NAMALWA (cell line): ENCODE measurements around the gene IMMP2L.
"Not testable (repeated sequence)": the region's sequence is repeated elsewhere in the genome, so short reads cannot be mapped to it uniquely, and the experiment has no call there.

Experiments
- DNase-seq: peaks from one replicate; pipeline ENCODE4 v3.0.0-alpha.2; 2015; ENCODE audit warnings: low spot score

Gene IMMP2L

DNA sequence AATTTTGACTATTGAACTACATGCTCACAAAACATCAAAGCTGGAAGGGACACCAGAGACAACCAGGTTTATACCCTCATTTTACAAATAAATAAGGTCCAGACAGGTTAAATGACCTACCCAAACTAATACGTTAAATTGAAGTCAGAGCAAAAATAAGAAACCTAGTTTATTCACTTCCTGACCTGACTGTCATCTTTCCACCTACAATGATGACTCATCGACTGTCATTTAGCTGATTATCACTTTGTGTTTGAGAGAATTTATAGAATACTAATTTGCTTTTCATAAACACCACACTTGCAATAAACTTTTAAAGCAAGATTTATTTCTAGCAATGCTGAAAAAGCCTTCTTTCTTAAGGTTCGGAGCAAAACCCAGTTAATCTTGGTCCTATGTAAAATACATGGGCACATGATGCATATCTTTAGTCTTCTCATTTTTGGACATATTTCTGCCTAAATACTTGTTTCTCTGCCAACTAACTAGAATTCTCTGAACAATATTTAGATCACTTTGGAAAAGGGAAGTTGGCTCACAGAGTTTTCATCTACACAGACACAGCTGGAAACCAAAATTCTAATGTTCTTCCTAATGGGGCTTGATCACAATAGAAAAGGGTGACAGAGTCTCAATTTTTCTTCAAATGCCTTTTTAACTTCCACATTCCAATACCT lies 488.1 kb downstream of the IMMP2L start:
- DNase-seq = no peak

DNA sequence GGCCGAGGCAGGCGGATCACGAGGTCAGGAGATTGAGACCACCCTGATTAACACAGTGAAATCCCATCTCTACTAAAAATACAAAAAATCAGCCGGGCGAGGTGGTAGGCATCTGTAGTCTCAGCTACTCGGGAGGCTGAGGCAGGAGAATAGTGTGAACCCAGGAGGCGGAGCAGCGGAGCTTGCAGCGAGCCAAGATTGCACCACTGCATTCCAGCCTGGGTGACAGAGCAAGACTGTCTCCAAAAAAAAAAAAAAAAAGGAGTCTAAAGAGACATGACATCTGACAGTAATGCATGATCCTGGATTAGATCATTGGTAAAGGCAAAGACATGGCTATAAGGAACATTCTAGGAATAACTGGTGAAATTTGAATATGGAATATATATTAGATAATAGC lies 489.6 kb downstream of the IMMP2L start:
- not testable (repeated sequence) for DNase-seq

DNA sequence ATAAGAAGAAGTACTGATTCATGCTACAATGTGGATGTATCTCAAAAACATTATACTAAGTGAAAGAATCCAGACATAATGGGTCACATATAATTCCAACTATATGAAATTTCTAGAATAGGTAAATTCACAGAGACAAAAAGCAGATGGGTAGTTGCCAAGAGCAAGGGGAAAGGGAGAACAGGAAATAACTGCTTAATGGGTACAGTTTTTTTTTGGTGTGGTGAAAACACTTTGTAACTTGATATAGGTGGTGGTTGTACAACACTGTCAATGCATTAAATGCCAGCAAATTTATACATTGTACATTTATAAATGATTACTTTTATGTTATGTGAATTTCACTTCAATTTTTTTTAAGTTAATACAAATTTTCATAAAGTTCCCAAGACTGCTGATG lies 490.7 kb downstream of the IMMP2L start:
- no peak for DNase-seq

DNA sequence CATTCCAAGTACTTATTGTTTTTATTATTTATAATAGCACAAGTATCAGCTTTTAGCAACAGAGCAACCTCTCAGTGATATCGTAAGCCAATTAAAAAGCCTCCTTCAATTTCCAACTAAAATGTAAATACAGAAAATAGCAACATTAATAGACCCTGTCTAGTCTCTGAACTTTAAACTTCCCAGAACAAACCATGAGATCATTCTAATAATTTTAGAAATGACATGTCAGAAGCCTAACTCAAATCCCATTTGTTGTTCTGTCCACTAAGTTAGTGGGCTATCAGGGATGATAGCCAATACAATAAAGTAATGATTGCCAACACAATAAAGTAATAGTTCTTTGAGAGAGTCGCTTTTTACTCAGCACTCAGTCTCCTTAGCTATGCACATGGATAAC lies 493.7 kb downstream of the IMMP2L start:
- no peak for DNase-seq

DNA sequence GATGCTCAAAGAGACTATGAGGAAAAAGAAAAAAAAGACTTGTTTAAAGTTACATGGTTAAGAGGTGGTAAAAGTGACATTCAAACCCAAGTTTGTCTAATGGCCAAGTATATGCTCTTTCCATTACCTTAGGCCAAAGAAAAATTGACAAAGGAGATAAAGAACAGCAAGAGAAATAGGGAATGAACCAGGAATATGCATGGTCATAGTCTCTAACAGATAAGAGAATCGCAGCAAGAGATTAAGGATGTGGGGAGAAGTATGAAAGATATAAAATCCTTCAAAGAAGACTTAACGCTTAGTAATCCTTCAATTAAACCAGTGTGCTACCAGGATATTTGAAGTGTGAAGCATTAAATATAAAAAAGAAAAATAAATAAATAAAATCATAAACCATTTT lies 494.6 kb downstream of the IMMP2L start:
- no peak for DNase-seq

DNA sequence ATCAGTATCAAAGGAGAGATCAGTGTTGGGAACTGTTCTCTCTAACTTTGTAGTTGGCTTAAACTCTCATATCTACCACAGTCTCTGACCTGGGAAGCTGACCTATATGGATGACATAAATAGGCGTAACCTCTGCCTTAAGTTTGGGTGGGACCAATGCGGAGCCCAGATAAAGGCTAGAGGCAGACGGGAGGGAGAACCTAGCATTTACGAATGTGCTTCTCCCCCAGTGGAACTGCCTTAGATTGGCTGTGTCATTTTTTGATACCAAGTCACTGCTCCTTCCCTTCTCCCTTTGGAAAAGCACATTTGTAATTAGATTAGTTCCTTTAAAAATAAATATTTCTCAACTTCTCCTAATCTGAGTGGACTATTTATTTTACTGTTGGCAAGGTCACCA lies 495.0 kb downstream of the IMMP2L start:
- no peak for DNase-seq

DNA sequence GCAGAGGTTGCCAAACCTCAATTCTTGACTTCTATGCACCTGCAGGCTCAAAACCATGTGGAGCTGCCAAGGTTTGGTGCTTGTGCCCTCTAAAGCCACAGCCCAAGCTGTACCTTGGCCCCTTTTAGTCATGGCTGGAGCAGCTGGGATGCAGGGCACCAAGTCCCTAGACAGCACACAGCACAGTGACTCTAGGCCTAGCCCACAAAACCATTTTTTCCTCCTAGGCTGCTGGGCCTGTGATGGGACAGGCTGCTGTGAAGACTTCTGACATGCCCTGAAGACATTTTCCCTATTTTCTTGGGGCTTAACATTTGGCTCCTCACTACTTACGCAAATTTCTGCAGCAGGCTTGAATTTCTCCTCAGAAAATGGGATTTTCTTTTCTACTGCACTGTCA lies 499.1 kb downstream of the IMMP2L start:
- DNase-seq = no peak

DNA sequence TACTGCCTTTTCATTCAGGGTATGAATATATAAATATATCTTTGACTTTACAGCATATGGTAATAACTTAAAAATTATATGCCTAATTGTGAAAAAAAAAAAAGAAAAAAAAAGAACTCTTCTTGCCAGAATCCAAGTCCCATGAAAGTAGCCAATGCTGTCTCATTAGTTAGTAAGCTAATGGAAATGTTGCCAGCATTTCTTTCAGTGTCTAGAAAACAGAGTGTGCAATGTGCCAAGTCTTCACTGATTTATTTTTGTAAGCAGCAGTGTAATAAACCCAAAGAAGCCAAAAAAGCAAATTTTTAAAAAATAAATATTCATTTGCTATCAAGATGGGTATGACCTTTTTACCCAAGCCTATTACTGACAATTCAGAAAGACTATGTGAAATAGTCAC lies 502.5 kb downstream of the IMMP2L start:
- DNase-seq = no peak

DNA sequence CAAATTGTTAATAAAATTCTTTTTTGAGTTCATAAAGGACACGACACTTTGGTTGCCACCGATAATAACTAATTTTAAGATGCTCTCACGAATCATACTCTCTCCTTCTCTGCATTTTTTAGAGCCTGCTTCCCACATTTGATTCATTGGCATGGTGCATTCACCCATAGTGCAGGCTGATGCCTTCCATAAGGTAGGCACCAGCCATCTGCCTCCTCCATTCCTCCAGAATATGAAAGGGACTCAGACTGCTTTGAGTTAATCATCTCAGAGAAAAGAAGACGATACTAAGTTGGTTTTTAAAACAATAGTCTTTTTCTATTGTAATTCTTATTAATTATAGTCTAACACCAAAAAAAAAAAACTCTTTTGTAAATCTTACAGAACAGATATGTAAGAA lies 505.2 kb downstream of the IMMP2L start:
- DNase-seq = no peak

DNA sequence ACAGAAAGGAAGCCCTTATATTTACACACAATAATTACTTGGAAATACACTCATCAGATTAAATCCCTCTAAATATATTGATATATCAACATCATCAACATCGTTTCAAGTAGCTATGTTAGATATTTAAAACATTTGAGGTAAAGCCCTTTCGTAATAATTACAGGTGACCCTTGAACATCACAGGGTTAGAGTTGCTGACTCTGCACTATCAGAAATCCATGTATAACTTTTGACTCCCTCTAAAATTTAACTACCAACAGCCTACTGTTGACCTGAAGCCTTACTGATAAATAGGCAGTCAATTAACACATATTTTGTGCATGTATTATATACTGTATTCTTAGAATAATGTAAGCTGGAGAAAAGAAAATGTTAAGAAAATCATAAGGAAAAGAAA lies 505.9 kb downstream of the IMMP2L start:
- DNase-seq = no peak

DNA sequence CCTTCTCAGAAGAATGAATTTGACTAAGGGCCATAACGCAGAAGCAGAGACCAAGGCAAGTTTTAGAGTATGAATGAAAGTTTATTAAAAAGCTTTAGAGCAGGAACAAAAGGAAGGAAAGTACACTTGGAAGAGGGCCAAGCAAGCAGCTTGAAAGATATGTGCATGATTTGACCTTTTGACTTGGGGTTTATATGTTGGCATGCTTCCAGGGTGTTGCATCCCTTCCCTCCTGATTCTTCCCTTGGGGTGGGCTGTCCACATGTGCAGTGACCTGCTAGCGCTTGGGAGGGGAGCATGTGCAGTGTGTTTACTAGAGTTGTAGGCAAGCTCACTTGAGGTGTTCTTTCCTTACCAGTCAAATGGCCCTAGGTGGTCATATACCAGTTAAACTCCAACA lies 509.3 kb downstream of the IMMP2L start:
- no peak for DNase-seq

DNA sequence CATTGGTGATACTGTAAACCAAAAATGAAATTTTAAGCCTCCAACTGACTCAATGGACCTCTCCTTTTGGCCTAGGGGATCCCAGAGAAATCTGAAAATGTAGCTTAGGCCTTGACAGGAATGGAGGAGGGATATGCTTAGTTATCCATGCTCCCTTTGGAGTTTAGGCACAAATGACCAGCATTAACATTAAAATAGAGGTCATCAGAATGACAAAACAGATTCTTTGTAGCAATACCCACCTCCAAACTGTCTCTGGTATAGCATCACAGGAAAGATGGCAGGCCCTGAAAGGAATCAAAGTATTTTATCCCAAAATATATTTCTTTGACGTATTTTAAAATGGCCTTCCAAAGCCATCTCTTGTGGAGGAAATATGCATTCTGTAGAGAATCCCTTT lies 510.5 kb downstream of the IMMP2L start:
- DNase-seq = no peak

DNA sequence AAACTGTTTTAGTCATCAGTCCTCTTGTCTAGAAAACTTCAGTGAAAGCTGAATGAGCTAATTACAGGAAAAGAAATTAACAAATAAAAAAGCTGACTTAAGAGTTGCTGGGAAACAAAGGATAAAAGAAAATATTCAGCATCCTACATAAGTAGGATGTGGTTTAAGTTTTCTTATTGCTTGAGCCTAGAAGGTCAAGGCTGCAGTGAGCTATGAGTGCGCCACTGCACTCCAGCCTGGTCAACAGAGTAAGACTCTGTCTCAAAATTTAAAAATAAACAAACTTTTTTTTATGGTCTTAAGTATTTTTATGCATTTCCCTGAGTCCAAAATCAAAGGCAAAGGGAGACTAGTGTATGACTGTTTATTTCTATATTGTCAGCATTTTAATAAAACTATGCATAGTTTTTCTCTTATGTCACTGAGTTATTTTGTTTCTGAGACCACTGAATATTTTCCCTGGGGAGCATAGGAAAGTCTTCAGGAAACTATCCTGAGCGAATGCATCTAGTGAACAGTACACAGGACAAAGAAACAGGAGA lies 511.3 kb downstream of the IMMP2L start:
- no peak for DNase-seq

DNA sequence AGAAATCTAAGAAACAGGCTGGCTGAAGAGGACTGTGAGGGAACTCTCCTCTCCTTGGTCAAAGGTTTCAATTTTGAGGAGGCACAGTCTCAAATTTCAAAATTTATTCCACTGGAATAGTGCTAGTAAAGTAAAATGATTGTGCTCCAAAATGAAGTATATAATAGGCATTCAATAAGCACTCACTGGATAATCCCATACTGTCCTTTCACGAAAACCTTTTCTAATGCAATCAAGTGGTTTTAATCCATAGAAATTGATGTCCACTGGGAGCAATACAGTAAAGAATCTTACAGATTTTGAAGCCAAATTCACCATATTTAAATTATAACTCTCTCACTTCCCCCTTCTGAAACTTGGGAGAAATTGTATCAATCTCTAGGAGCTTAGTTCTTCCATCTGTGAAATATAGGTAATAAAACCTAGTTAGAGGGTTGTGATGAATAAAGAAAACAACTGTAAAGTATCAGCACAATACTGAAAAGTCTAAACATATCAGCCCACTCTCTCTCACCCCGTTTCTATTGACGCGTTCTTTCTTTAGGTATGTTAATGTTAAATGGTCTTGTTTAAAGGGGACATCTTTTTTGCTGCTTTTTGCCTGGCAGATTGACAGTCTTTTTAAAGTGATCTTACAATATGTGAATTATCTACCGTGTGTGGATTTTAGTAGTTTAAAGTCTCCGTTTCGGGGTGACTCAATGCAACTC lies 512.2 kb downstream of the IMMP2L start:
- no peak for DNase-seq

DNA sequence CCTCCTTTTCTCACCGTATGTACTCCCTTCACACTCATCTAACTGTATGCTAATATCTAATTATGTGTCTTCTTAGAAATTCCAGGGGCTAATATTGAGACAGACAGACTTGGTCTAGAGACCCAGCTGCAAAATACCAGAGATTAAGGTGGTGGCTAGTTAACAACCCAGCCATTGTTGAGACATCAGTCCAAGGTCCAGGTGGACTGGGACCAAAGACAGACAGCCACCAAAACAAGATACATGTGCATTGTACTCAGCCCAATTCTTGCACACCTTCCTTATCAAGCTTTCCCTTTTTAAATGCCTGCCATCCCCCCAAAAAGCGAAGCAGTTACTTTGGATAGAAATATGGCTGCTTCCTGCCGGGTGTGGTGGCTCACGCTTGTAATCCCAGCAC lies 514.7 kb downstream of the IMMP2L start:
- no peak for DNase-seq

DNA sequence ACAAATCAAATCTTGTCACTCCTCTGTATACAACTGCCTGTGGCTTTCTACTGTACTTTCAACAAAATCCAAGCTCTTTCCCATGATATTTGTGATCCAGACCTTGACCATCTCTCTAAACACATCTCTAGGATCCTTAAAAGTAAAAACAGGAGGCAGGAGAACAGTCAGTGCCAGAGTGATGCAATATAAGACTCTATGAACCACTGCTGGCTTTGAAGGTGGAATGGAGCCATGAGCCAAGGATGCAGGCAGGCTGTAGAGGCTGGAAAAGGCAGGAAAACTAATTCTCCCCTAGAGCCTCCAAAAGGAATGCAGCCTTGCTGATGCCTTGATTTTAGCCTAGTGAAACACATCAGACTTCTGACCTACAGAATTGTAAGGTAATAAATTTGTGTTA lies 516.8 kb downstream of the IMMP2L start:
- no peak for DNase-seq

DNA sequence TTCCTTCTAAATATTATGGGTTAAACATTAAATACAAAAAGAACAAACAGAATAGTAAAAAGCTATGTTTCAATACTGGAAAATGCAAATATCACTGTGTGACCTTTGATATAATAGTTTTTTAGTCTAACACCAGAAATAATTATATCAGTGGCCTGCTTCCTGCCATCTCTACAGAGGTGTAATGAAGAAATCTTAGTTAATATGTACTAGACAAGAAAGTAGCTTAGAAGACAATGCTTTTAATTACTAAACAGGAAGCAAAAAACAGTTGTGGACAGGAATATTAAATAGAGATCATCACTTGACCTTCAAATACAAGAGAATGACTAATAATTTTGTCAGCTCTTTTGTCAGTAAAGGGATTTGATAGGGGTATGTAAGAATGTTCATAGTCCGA lies 518.7 kb downstream of the IMMP2L start:
- DNase-seq = no peak

DNA sequence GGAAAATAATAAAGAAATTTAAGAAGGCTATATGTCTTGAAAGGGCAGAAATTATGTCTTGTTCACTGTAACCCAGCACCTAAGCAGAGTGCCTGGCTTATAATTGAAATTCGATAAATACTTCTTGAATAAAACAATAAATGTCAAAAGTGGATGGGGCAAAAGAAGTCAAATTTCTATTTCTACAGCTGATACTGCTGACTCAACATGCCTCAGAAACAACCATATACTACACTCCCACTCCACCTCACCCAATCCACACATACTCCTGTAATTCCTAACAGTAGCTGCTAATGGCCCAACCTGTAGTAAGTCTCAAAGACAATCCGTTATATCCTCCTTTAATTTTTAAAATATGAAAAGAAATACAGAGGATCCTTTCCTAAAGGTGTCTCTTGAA lies 519.5 kb downstream of the IMMP2L start:
- no peak for DNase-seq

DNA sequence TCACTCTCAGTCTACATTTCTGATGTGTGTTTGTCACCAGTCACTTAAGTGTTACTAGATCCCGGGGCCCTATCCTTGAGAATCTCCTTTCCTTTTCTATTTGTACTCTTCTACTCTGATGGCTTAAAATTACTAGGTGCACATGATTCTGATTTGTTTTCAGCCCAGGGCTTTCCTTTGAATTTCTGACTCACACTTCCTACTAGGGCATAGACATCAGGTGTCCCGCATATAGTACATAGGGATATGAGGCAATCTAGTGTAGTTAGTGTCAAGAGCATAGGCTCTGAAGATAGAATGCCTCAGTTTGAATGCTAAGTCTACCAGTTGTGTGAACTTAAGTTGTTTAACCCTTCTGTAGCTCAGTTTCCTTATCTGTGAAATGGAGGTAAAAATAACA lies 520.7 kb downstream of the IMMP2L start:
- DNase-seq = no peak

DNA sequence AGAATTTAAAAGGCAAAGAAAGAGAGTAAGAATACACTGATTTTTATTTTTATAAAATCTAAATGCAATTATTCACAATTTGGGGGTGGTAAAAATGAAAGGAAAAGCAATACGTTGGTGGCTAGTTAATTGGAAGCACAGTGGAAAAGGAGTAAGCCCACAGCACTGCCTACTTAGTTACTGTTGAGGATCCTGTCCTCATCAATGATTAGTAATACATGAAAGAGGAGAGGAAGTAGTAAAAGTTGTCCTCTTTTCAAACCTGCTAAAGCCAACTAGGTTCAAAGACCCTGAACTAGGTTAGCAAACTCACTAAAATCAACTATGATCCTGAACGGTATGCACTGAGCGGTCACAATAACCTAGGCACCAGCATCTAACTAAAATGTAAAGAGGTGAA lies 524.1 kb downstream of the IMMP2L start:
- DNase-seq = no peak

DNA sequence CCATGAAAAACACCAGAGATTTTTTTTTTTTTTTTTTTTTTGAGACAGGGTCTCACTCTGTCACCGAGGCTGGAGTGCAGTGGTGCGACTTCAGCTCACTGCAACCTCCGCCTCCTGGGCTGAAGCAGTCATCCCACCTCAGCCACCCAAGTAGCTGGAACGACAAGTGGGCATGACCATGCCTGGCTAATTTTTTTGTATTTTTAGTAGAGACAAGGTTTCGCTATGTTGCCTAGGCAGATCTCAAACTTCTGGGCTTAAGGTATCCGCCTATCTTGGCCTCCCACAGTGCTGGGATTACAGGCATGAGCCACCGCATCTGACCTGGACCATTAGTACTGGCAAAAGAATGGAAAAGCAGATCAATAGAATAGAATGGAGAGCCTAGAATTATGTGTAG lies 530.4 kb downstream of the IMMP2L start:
- no peak for DNase-seq

DNA sequence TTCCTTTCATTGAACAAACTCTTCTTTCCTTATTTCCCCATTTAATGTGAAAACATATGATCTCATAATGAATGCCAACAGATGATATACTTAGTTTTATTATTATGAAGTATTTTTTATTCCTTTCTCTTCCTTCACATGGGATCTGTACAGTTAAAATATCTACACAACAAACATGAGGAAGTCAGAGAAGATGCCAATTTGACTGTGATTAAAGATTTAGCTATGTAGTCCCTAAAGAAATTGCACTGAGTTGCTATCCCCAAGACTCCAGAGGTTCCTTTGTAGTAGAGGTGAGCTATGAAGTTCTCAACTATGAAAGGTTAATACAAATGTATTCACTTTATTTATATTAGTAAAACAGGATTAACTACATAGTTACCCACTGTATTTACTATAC lies 532.0 kb downstream of the IMMP2L start:
- no peak for DNase-seq

DNA sequence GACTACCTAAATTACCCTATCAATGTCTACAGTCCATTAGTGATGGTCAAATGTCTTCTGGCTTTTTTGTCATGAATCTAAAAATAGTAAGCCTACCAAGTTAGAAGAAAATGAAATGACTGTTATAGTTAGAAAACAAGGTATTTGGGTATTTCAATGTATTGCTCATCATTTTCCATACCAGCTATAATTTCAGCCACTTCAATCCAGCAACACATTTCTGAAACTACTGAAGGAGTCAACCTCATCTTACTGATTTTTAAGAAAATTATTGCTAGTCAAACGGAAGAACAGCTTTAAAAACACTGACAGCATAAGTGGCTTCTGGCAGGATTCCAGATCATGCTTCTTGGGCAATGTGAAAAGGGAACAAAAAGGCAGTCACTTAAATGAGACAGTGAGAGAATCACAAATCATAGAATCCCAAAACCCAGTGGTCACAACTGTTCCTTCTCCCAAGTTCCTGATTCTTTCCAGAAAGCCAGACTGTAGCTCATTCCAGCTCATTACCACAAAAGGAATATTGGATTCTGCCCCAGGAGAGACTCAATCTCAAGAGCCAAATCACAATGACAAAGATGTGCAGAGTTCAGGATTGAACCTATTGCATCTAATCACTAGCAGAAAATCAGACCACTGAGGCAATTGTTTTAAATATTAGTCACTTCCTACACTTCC lies 532.6 kb downstream of the IMMP2L start:
- DNase-seq = peak; percentile 27
